AG10803 (cell line): ENCODE measurements around the gene PKNOX1.
"Not testable (repeated sequence)": the region's sequence is repeated elsewhere in the genome, so short reads cannot be mapped to it uniquely, and the experiment has no call there.

ENCODE experiments used
- DNase-seq: peaks from one replicate; pipeline ENCODE4 v3.0.0; 2010; ENCODE audit warnings: low read depth
- H3K4me3 ChIP-seq: 2 replicates; pipeline ENCODE4 v1.5.1; 2011; ENCODE audit warnings: mild to moderate bottlenecking, low read length, control low read depth
- TF ChIP-seq, protein P1 (sequence below): conservative IDR thresholded peaks from 2 replicates; pipeline ENCODE4 v1.5.1; 2011; ENCODE audit warnings: mild to moderate bottlenecking, low read length, control low read depth, inconsistent platforms

Gene PKNOX1, protein sequence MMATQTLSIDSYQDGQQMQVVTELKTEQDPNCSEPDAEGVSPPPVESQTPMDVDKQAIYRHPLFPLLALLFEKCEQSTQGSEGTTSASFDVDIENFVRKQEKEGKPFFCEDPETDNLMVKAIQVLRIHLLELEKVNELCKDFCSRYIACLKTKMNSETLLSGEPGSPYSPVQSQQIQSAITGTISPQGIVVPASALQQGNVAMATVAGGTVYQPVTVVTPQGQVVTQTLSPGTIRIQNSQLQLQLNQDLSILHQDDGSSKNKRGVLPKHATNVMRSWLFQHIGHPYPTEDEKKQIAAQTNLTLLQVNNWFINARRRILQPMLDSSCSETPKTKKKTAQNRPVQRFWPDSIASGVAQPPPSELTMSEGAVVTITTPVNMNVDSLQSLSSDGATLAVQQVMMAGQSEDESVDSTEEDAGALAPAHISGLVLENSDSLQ

DNA sequence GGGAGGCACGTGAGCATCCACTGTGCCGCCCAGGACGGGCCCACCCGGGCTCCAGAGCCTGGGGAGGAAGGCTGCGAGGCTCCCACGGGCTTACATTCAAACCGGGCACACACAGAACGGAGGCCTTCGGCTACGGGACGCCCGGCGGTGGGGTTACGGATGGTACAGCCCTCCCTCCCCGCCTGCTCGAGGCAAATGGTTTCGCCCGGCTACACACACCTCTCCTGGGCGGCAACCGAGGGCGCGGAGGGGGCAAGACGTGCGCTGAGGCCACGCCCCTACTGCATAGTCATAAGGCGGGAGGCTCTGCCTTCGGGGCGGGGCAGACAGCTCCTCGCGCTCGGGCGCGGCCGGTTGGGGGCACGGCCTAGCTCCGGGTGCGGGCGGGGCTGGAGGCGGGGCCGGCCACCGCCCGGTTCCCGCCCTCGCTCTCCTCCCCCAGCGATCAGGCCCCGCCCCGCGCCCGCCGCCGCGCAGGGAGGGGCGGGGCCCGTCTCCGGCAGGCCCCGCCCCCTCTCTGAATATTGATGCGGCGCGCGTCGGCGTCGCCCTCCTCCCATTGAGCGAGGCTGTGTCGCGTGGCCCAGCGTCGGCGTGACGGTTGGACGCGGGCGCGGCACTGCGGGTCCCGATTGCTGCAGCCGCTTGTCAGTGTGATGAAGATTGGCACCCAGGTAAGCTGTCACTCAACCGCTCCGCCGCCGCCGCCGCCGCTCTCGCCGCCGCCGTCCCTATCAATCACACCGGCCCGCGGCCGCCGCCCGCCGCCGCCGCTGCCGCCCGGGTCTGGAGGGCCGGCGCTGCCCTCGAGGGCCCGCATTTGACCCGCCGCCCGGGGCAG, at the start of gene PKNOX1:
Gene PKNOX1, plus strand, starts transcription at position 572 of the 841 bp plus-strand sequence. CDS start 29,820 bp downstream, outside the sequence.
- TF ChIP-seq, protein P1, sequence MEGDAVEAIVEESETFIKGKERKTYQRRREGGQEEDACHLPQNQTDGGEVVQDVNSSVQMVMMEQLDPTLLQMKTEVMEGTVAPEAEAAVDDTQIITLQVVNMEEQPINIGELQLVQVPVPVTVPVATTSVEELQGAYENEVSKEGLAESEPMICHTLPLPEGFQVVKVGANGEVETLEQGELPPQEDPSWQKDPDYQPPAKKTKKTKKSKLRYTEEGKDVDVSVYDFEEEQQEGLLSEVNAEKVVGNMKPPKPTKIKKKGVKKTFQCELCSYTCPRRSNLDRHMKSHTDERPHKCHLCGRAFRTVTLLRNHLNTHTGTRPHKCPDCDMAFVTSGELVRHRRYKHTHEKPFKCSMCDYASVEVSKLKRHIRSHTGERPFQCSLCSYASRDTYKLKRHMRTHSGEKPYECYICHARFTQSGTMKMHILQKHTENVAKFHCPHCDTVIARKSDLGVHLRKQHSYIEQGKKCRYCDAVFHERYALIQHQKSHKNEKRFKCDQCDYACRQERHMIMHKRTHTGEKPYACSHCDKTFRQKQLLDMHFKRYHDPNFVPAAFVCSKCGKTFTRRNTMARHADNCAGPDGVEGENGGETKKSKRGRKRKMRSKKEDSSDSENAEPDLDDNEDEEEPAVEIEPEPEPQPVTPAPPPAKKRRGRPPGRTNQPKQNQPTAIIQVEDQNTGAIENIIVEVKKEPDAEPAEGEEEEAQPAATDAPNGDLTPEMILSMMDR, result no peak
- DNase-seq, result peak; percentile 99
- peak within 1 kb of the TSS; percentile 86 for H3K4me3 ChIP-seq

DNA sequence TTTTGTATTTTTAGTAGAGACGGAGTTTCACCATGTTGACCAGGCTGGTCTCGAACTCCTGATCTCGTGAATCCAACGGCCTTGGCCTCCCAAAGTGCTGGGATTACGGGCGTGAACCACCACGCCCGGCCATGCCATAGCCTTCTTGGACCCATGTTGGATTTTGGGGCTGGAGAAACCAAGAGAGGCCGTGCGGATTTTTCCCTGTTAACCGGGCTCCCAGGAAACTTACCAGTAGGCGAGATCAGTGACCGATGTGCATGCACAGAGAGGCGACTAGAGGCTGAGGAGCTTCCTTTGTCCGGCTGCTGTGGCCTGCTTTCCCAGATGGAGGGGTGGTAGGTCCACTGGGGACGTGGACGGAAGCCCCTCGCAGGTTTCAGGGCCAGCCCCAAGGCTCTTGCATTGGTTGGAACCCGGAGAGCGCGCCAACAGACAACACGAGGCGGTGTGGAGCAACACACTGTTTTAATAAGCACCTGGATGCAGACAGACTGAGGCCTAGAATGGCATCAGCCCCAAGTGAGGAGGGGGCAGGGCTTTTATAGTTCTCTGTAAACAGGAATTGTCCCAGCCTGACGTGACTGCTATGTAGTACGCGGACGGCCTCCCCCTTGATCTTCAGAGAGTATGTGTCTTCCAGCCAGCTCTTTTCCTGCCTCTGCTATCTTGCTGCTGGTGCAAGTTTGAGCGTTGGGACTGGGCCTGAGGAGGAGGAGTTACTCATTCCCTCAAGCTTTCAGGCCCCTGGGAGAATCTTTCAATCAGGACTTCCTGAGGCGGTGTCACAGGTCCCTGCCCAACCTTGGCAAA, 49.0 kb upstream of the PKNOX1 start, which contains the start of gene ERVH48-1:
Gene ERVH48-1, minus strand, starts transcription at position 517 of the 813 bp plus-strand sequence. CDS start 6,624 bp downstream, outside the sequence.
- no peak within 1 kb of the TSS for H3K4me3 ChIP-seq
- TF ChIP-seq, protein P1, result no peak
- DNase-seq, result no peak

DNA sequence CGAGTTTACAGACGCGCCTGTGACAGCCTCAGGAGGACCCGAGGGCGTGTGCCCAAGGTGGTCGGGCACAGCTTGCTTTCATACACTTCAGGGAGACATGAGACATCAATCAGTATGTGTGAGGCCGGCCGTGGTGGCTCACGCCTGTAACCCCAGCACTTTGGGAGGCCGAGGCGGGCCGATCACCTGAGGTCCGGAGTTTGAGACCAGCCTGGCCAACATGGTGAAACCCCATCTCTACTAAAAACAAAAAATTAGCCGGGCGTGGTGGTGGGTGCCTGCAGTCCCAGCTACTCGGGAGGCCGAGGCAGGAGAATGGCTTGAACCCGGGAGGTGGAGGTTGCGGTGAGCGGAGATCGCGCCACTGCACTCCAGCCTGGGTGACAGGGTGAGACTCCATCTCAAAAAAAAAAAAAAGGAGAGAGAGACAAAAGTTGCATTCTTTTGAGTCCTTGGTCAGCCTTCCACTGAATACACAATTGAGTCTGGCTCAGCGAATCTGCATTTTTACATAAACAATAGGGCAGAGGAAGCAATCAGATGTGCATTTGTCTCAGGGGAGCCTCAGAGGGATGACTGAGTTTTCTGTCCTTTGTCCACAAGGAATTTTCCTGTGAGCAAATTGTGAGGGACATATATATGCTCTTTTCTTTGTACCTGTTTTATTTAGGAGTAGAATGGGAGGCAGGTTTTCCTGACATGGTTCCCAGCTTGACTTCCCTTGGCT, 46.7 kb upstream of the PKNOX1 start:
- not testable (repeated sequence) for DNase-seq, H3K4me3 ChIP-seq

DNA sequence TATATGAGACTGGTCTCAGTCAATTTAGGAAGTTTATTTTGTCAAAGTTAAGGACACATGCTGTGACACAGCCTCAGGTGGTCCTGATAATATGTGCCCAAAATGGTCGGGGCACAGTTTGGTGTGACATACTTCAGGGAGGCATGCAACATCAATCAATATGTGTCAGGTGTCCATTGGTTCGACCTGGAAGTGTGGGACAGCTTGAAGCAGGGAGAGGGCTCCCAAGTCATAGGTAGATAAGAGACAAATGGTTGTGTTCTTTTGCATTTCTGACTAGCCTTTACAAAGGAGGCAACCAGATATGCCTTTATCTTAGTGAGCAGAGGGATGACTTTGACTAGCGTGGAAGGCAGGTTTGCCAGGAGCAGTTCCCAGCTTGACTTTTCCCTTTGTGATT, 44.4 kb upstream of the PKNOX1 start:
- H3K4me3 ChIP-seq, result no peak overlapping the region
- no peak for DNase-seq
- TF ChIP-seq, protein P1, result no peak

DNA sequence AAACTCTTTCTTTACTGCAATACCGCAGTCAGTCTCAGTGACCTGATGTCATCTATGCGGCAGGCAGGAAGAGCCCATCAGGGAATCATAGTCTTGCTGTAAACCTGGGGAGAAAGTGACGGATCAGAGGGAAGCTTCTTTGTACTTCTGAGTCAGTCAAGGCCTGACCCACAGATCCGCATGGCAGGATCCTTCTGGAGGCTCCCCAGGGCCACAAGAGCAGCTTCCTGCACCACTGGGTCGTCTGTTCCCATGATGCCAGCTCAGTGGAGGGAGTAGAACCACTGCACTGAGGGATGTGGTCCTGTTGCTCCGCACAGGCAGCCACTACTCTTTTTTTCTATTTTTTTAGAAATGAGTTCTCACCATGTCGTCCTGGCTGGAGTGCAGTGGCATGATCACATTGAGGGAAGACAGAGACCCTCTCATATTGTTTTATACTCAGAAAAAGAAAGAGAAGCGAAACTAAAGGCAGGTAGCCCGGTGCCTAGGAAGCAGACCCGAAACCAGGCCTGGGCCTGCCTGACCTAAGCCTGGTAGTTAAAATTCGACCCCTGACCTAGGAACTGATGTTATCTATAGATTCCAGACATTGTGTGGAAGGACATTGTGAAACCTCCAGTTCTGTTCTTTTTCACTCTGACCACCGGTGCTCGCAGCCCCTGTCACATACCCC, 42.7 kb upstream of the PKNOX1 start:
- DNase-seq, result no peak
- TF ChIP-seq, protein P1, result no peak
- no peak overlapping the region for H3K4me3 ChIP-seq

DNA sequence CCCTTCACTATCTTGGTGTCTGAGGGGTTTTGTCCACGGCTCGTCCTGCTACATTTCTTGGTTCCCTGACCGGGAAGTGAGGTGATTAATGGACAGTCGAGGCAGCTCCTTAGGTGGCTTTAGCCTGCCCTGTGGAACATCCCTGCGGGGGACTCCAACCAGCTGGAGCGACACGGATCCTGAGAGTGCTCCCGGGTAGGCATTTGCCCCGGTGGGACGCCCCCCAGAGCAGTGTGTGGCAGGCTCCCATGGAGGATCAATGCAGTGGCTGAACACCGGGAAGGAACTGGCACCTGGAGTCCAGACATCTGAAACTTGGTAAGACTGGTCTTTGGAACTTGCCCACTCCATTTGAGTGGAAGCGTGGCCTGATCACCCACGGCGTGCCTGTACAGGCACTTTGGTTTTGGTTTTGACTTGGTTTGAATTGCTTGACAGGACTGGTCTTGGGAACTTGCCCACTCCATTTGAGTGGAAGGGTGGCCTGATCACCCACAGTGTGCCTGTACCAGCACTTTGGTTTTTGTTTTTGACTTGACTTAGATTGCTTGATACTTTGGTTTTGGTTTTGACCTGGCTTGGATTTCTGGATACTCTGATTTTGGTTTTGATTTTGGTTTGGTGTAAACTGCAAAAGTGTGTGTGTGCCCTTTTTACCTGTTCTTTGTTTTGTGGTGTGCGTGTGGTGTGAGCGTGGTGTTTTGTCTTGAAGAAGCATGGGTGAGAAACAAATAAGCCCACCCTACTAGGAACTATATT, 41.8 kb upstream of the PKNOX1 start:
- not testable (repeated sequence) for H3K4me3 ChIP-seq, DNase-seq

DNA sequence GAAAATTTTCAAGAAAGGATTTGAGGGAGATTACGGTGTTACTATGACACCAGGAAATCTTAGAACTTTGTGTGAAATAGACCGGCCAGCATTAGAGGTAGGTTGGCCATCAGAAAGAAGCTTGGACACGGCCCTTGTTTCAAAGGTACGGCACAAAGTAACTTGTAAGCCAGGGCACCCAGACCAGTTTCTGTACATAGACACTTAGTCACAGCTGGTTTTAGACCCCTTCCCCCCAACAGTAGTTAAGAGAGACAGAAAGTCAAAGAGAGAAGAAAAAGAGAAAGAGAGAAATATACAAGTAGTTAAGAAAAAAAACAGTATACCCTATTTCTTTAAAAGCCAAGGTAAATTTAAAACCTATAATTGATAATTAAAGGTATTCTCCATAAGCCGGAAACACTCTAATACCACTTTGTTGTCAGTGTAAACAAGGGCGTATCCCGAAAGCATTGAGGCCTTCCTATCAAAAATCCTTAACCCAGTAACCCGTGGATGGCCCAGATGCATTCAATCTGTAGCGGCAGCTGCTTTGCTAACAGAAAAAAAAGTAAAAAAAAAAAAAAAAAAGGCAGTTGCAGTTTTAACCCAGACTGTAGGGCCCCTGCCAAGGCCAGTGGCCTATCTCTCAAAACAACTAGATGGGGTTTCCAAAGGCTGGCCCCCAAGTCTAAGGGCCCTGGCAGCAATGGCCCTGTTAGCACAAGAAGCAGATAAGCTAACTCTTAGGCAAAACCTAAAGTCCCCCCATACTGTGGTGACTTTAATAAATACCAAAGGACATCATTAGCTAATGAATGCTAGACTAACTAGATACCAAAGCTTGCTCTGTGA, 41.0 kb upstream of the PKNOX1 start:
- DNase-seq, H3K4me3 ChIP-seq: not testable (repeated sequence)

DNA sequence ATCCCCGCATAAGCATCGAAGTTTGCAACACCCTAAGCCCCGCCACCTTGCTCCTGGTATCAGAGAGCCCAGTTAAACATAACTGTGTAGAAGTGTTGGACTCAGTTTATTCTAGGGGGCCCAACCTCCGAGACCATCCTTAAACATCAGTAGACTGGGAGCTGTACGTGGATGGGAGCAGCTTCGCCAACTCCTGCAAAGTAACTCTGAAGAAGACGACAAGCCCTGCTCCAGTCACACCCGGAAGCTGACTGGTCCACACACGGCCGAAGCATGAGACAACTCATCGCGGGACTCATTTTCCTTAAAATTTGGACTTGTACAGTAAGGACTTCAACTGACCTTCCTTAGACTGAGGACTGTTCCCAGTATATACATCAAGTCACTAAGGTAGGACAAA, 40.4 kb upstream of the PKNOX1 start:
- not testable (repeated sequence) for H3K4me3 ChIP-seq, DNase-seq

DNA sequence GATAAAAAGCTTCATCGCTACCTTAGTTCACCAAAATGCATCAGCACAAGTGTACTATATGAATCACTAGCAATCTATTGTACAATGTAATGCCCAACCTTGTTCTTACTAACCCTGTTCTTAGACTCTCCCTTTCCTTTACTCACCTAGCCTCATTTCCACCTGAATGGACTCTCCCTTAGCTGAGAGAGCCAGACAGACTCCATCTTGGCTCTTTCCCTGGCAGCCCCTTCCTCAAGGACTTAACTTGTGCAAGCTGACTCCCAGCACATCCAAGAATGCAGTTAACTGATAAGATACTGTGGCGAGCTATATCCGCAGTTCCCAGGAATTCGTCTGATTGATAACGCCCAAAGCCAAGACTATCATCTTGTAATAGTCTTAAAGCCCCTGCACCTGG, 38.0 kb upstream of the PKNOX1 start:
- not testable (repeated sequence) for DNase-seq, H3K4me3 ChIP-seq

DNA sequence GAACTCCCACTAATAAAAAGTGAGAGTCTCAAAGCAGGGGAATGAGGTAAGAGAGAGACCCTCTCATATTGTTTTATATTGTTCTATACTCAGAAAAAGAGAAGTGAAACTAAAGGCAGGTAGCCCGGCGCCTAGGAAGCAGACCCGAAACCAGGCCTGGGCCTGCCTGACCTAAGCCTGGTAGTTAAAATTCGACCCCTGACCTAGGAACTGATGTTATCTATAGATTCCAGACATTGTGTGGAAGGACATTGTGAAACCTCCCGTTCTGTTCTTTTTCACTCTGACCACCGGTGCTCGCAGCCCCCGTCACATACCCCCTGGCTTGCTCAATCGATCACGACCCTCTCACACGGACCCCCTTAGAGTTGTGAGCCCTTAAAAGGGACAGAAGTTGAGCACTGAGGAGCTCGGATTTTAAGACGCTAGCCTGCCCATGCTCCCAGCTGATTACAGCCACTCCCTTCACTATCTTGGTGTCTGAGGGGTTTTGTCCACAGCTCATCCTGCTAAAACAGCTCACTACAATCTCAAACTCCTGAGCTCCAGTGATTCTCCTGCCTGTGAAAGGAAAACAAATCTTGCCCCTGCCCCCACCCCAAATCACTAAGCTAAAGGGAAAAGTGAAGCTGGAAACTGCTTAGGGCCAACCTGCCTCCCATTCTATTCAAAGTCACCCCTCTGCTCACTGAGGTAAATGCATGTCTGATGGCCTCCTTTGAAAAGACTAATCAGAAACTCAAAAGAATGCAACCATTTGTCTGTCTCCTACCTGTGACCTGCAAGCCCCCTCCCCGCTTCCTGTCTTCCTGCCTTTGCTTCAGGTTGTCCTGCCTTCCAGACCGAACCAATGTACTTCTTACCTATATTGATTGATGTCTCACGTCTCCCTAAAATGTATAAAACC, 37.1 kb upstream of the PKNOX1 start:
- not testable (repeated sequence) for DNase-seq, H3K4me3 ChIP-seq
